ENCODE results near the gene GMDS.

The GMDS gene

DNA sequence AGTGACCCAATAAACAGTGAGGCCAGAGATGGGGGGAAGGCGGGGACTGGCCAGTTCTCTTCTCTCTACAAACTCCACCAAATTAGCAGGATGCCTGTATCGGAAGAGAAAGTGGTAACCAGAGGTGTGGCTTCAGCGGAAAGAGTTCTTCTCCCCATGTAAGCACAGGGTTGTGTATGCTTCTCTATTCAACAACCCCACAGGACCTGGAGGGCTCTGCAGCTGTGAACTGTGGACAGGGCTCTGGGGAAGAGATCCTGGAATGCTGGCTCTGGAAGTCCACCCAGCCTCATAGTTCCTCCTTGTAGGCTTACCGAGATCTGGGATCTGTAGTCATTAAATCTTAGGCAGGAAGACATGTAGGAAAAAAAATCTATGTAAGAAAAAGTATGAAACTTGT lies 449.5 kb downstream of the GMDS start:
- no peak for DNase-seq

DNA sequence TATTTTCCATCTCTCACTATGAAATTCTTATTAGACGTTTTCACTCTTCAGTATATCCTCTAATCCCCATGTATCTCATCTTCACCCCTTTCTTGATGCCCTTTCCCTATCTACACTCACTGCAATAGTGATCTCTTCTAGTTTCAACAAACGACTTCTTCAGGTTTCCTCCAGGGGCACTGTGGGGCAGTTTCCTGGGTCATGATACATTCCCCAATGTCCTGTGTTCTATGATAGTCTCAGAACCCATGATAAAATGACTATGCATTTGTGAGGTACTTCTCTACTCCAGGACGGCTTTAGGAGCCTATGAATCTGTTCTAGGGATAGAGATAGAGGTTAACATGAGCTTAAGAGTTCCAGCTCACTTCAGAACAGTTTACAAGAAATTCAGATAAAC lies 452.4 kb downstream of the GMDS start:
- no peak for DNase-seq

DNA sequence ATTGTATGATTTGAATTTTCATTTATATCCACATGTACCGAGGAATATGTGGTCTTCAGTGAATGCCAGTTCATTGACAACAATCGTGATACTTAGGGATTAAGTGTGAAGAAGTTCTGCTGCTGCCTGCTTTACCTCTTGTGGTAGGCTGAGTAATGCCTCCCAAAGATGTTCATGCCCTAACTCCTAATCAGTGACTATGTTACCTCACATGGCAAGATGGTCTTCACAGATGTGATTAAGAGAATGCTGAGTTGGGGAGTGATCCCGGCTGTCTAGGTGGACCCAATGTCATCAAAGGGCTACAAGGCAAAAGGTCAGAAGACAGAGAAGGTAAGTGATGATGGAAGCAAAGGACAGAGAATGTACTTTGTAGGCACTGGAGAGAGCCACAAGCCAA lies 454.7 kb downstream of the GMDS start:
- DNase-seq = no peak

DNA sequence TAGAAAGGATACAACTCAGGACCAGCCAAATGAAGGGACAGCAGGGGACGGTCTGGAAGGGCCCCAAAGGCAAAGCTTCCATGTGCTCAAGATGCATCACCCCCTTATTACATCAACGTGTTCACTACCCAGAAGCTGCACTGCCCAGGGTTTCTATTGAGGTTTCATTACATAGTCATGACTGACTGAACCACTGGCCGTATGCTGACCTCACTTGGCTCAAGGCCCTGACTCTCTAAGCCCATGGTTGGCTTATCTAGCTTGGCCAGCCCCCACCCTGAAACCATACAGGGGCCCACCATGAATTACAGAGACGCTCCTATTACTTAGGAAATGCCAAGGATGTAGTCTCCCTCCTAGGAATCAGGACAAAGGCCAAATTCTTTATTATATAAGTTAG lies 456.3 kb downstream of the GMDS start:
- DNase-seq = no peak

GRCh38 chr6:1787894-1788293 lies 457.5 kb downstream of the GMDS start:
- no peak for DNase-seq

DNA sequence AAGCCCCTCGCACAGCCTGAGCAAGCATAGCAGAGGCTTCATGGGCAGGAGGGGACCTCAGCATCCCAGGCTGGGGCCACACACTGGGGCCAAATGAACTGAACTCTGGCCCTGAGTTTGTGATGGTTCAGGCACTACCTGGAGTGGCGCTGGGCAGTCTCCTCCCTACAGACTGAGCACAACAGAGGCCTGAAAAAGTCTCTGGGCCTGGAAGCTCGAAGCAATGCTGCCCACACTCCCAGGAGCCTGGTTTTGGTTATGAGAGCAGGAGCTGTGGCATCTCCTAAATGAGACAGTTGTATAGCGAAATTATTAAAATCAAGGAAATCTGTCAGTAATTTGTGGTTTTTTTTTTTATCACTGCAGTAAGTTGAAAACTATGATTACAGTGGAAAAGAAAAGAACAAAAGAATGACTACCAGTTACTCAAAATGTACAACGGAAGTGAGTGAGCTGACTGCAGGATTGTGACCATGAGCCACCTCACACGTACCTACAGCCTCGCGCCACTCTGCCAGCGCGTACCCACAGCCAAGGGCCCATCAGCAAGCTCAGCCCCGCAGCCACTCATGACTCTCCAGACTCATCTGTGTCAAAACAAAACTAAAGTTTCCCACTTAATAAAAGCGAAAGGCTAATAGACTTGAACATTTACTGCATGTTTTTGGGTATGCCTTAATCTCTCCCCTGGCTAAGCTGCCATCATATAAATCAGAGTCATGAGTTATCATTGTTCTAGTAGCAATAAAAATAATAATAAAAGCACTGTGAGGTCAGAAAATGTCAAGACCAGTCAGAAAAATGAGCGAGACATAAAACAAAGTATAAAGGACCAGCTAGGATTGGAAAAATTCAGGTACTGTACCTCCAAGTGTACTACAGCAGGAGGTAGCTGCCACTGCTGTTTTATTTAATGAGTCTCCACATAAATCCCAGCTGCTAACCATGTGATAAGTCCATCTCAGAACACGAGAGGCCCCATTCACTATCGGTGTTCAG lies 458.7 kb downstream of the GMDS start:
- no peak for DNase-seq

GRCh38 chr6:1784422-1784884 lies 461.0 kb downstream of the GMDS start:
- no peak for DNase-seq

- no peak for DNase-seq
Measured at GRCh38 chr6:1781817-1782184, 463.6 kb downstream of the GMDS start.

DNA sequence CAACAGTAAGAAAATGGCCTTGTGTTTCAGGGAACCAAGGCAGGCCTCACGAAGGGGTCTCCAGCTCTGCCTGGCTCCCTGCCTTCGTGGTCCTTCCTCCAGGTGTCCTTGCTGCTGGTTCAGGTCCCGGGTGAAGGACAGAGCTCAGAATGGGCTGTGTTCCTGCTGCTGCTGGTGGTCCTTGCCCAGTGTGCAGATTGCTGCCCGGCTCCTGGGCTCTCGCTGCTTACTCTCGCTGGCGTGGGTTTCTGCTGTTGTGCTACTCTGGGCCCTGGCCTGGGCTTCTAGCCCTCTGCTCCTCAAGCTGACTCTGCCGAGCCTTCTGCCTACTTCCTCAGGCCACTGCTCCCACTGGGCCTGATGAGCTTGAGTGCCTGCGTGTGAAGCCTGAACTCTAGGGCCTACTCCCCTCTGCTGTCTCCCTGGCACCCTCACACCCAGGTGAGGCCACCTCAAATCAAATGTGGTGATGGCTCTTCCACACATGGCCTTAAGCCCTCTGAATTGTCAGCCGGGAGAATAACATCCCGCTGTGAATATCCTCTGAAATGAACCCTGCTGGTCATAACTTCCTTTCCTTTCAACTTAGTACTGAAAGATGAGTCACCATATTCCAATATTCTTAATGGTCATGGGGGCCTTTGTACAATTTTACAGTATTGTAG lies 464.1 kb downstream of the GMDS start:
- DNase-seq = no peak

DNA sequence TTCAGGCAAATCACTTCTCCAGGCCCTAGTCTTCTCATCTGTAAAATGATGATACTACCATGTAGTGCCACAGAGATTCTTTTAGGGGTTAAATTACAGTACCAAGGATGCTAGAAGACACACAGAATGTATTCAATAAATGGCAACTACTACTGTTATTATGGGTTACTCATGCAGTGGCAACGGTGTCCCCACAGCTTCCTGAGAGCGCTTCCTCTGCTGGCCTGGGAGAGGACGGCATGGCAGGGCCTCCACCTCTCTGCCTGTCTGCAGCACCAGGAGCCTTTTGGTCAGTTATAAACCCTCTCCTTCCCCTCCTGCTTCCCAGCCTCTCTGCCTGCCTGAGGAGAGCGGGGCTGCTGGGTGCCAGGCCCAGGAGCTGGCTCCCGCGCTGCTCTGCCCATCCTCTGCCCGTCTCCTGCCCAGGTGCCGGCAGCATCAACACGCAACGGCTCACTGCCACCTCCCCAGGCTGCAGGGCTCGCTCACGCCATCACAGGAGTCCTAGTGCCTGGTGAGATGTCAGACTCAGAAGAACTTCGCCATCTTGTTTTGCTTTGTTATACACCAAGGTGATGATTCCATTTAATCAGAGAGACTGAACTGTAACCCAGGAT lies 465.0 kb downstream of the GMDS start:
- no peak for DNase-seq

GRCh38 chr6:1778686-1779235 lies 466.6 kb downstream of the GMDS start:
- no peak for DNase-seq

DNA sequence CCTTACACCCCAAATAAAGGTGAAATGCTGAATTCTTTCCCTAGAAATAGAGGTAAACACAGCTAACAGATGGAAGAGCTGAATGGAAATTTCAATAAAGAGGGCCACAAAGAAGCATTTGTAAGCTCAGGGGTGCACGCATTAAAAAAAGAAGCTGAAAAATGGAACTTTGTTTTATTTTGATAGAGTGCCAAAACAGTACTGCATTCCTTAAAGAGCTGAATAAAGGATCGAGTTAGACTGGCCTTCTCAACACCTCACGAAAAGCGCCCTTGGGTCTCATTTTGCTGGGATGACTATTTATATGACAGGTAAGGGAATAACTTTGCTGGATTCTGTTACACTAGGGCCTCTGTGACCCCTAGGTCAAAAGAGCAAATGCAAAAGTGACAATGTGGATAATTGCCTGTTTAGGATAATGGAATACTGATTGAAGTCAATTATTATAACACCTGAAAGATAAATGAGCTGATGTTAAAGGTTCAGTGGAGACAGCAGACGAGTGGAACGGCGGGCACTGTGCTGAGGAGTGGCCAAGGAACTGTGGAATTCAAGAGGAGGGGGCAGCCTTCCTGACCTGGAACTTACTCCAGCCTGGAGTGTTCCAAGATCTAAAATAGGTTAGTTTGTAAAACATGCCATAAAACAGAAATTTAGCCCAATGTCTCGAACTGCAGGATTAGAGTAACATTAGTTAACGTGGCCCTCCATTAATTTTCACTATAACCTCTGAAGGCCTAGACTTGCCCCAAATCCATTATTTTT lies 467.3 kb downstream of the GMDS start:
- DNase-seq = no peak

DNA sequence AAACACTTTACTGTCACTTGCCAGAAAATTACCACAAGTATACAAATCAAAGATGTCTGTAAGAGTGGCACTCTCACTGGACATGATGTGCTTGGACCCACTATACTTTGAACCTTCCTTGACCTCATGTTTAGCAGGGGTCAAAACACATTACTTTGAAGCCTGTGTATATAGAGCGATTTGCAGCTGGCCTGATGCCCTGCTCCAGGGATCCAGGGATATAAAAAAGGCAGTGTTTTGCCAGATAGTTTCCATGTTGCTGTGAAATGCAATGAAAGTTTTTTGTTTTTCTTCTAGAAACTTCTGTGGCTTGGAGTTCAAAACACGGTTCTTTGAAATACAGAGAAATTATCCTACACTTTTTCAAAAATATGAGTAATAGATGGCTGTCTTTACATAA lies 470.0 kb downstream of the GMDS start:
- no peak for DNase-seq

- no peak for DNase-seq
Measured at GRCh38 chr6:1774226-1774915, 471.0 kb downstream of the GMDS start.

DNA sequence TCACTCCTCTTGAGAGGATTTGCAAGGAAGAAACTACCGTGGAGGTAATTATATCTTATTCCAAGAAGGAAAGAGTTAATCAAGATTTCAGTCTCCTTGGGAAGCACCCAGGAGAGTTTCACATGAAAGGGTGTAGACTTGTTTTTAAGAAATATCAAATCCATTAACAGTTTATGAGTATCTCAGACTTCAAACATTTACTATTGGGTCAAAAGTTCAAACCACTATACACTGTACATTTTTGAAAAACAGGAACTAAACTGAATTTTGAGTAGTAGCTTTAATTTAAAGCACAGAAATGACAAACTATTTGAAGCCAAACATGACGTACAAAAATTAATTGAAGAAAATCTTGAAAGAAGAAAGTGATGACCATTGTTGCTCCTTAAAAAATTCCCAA lies 471.7 kb downstream of the GMDS start:
- DNase-seq = no peak

- no peak for DNase-seq
Measured at GRCh38 chr6:1770968-1771723, 474.3 kb downstream of the GMDS start.

DNA sequence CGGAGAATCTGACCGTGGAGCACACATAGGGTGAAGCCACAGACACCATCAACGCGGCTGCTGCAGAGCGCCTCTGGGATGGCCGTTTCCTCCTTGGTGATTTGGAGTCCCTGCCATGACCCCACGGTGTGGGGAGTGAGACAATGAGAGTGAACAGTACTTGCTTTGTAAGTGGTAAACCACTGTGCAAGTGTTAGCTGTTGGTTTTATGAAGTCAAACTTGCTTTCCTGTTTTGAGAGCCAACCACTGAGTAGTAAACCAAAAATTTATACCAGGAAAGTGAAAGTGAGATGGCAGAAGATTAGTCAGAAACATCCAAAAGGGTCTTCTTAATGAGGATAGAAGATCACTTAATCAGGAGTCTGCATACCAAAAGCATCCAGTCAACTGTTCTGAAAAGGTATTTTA lies 475.0 kb downstream of the GMDS start:
- no peak for DNase-seq

GRCh38 chr6:1767481-1768246 lies 477.7 kb downstream of the GMDS start:
- no peak for DNase-seq

DNA sequence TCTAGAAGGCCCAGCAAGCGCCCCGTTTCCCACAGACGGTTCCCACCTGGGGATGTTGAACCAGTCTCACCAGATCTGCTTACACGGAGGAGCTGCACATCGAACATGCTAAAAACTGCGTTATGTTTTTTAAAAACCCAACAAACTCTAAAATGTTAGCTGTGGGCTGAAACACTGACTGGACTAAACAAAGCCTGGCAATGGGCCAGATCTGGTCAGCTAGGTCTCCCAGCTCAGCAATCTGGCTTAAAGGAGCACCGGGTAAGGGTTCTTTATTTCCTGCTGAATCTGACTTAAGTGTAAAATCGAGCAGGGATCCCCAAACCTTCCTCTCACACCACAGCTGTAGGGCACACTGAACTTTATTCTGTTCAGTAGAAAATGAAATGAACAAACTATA lies 478.8 kb downstream of the GMDS start:
- DNase-seq = no peak

Measured in C1 segment of cervical spinal cord (tissue), 14 donors.